ENCODE measurements around the gene PLCB2.
A peak's percentile ranks its signal among the peaks of the same experiment; 100 is the strongest.

The PLCB2 gene

DNA sequence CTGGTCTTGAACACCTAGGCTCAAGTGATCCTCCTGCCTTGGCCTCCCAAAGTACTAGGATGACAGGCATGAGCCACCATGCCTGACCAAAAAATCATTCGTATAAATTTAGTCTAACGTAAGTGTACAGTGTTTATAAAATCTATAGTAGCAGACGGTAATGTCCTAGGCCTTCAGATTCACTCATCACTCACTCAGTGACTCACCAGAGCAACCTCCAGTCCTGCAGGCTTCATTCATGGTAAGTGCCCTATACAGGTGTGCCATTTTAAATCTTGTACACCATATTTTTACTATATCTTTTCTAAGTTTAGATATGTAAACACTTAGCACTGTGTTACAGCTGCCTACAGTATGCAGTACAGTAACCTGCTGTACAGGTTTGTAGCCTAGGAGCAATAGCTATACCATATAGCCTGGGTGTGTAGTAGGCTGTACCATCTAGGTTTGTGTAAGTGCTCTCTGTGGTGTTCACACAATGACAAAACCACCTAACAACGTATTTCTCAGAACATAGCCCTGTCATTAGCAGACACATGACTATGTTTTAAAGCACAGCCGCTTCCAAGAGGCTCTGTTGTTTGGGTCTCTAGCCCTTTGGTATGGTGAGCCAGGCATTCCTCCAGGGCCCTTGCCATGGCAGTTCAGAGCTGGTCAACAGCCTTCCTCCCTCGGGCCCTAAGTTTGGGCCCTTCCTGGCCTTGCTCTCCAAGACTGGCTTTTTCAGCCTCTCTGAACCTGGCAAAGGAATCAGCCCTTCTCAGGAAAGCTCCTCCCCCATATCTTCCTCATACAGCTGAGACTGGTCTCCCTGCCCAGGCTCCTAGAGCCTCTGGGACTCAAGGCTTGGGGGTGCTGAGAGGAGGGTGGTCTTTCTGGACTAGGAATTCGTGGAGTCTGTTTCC, 34.9 kb upstream of the PLCB2 start:
- no peak for DNase-seq (ENCODE audit: low read depth in 2 of 2)

DNA sequence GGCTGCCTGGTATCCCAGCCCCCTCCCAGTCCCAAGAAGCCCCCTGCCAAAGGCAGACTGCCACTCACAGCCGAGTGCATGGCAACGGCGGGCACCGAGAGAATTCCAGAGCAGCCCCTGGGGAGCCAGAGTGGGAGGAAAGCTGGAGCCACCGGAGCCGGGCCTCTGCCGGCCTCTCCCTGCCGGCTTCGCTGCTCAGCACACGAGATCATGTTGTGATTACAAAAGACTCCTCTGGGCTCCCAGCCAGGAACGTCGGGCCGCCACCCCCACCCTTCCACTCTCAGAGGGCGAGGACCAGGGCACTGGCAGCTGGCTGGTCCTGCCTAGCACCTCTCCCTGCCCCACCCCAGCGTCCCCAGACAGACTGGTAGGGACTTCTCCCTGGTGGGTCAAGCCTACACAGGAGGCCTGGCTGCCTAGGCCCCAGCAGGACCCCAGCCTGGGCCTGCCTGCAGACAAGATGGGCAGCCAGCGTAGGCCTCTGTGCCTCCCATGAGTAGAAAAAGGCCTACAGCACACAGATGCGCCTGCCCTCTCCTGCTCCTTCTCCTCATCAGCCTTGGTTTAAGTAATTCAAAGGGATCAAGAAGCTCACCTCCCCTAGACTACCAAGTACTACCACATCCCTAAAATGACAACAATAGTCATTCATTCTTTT, 33.1 kb upstream of the PLCB2 start, which contains the start of gene CCDC9B:
Gene CCDC9B (minus strand): TSS at position 200 of the 661 bp plus-strand sequence. CDS start 120 bp downstream, at position 80.
- DNase-seq (ENCODE audit: low read depth in 2 of 2): no peak

DNA sequence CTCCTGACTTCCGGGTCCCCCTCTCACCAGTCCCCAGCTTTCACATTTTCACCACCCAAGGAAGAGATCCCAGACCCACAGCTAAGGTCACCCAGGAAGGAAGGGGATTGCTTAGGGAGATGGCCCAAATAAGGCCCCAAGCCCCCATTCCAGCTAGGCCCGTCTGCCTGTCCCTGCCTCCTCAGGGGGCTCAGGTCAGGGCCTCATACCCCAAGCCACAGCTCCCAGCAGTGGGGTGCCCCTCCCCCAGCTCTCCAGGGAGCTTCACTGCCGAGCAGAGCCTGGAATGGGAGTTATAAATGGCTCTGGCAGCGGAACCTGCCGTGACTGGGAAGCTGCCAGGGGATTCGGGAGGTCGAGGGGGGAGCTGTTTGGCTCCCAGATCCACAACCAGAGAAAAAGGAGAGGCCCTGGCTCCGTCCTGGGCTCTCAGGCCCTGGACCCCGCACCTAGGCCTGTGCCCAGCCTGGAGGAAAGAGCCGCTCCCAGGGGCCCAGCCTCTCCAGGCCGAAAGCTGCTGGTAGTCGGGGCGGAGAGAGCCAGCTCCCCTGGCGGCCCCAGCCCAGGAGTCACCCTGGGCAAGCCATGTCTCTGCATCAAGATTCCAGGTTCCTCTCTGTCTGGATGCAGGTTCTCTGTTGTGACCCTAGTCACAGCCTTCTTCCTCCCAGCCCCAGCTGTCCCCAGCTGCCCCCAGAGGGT, 32.5 kb upstream of the PLCB2 start:
- DNase-seq (ENCODE audit: low read depth in 2 of 2): no peak

GRCh38 chr15:40339621-40339945, 31.8 kb upstream of the PLCB2 start:
- no peak for DNase-seq (ENCODE audit: low read depth in 2 of 2)

DNA sequence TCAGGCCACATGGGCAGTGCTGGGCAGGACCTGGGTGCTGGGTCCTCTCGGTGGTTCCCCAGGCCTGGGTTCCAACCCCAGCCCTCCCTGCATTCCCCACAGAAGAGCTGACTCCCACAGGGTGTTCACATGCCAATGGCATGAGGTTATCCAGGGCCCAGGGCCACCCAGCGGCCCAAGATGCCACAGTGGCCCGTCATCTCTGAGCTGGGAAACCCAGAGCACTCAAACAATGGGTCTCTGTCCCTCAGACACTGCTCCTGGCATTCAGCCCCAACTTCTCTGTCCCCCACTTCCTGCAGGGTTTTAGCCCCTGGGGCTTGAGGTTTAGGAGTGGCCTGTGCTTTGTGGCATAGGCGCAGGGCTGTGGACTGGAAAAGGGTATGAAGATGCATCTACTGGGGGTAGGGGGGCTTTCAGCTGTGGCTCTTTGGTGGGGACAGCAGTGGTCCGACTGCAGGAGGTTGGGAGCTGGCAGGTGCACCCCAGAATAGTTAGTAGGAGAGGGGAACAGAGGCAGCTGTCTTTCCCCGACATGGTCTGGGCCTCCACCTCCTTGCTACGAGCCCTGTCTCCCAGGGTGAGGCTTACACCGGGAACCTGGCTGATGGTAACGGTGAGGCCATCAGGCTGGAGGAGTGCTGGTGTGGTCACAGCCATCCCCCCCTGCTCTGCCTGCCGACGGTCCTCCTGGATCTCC, 31.3 kb upstream of the PLCB2 start:
- DNase-seq (ENCODE audit: low read depth in 2 of 2): no peak

- DNase-seq (ENCODE audit: low read depth in 2 of 2): peak; percentile 73 to 76
Measured at GRCh38 chr15:40338041-40338657, 30.4 kb upstream of the PLCB2 start.

DNA sequence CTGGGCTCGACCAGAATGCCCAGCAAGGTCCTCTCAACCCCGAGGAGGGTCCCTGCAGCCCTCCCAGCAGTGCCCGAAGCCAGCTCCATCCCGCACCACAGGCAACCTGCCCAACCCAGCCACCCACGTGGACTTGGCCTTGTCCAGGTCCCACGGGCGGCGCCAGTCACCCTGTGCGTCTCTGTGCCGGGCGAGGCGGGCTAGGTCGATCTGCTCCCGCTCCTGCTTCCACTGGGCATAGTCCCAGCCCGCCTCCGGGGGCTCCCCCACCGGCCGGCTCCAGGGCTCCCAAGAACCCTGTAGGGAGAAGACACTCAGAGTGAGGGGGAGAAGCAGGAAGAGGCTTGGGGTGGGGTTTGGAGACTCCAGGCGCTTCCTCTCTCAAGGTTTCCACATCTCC, 29.9 kb upstream of the PLCB2 start:
- DNase-seq (ENCODE audit: low read depth in 2 of 2): no peak

- no peak for DNase-seq (ENCODE audit: low read depth in 2 of 2)
Measured at GRCh38 chr15:40336744-40337122, 29.0 kb upstream of the PLCB2 start.

DNA sequence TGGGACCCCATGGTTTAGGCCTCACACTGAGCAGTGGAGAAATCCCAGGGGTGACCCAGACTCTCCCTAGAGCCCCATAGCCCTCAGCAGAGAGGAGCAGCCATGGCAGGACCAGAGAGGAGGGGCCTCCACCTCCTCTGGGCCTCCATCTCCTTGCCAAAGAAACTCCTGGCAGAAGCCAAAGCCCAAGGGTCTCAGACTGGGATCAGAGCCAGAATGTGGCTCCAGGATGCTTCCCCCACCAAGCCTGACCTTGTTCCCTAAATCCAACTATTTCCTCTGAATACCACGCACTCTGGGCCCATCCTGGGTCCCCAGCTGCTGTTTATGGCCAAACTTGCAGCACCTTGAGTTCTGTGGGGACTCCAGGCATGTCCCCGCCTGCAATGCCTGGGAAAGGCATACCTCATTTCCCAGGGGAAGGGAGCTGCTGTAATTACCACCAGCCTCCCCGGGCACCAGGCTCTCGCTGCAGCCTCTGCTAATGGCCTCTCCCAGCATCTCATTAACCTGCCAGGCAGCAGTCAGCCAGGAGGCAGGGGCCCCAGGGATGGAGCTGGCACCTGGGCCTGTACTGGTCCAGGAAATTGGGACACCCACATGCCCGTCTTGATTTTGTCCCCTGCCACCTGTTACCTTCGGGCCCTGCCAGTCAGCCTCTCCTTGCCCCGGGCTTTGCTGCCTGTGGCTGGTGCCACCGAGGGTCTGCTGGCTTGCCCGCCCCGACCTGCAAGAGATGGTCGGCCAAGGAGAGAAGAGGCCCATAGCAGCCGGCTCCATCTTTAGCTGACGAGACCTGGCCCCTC, 28.4 kb upstream of the PLCB2 start:
- no peak for DNase-seq (ENCODE audit: low read depth in 2 of 2)

GRCh38 chr15:40334941-40335795, 27.4 kb upstream of the PLCB2 start:
- DNase-seq (ENCODE audit: low read depth in 2 of 2): no peak

DNA sequence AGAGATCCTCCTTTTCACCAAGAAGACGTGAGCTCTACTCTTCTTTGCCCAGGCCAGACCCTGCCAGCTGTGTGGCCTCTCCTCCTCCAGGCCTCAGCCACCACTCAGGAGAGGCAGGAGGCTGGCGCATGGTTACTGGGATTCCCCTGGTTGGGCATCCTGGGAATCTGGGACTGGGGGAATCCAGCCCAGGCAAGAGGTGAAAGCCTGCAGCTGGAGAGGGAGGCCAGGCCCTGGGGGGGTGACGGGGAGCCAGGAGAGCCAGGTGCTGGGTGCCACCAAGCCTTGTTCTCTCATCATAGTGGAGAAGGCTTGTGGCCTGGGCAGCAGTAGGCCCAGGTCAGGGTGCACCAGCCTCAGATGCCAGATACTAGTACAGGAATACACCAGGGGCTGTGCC, 26.8 kb upstream of the PLCB2 start:
- DNase-seq (ENCODE audit: low read depth in 2 of 2): no peak

GRCh38 chr15:40333922-40334492, 26.3 kb upstream of the PLCB2 start:
- no peak for DNase-seq (ENCODE audit: low read depth in 2 of 2)

- DNase-seq (ENCODE audit: low read depth in 2 of 2): no peak
Measured at GRCh38 chr15:40332113-40332781, 24.5 kb upstream of the PLCB2 start.

GRCh38 chr15:40331637-40332036, 23.9 kb upstream of the PLCB2 start:
- DNase-seq (ENCODE audit: low read depth in 2 of 2): no peak

GRCh38 chr15:40331026-40331425, 23.3 kb upstream of the PLCB2 start:
- DNase-seq (ENCODE audit: low read depth in 2 of 2): no peak

DNA sequence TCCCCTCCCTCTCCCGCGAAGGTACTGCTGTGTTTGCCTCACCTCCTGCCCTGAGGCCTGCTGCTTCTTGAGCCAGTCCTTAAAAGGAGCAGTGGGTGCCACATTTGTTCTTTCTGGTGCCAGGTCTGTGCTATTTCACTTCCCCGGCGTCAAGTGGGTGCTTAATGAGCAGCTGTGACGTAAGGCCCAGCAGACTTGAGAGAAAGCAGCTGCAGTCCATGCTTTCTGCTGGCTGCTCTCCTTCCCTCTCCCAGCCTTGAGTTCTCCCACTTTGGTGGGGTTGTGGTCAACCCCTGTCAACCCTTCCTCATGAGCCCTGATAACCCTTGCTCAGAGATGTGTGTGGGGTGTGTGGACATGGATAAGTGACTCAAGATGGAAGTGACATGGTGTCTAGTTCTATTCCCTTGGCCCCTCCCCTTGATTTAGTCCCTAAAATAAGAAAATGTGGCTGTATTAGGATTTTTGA, 22.7 kb upstream of the PLCB2 start:
- no peak for DNase-seq (ENCODE audit: low read depth in 2 of 2)

- no peak for DNase-seq (ENCODE audit: low read depth in 2 of 2)
Measured at GRCh38 chr15:40329804-40330203, 22.1 kb upstream of the PLCB2 start.

- DNase-seq (ENCODE audit: low read depth in 2 of 2): no peak
Measured at GRCh38 chr15:40328751-40329150, 21.0 kb upstream of the PLCB2 start.

- no peak for DNase-seq (ENCODE audit: low read depth in 2 of 2)
Measured at GRCh38 chr15:40328176-40328575, 20.4 kb upstream of the PLCB2 start.
